ENCODE data around the gene GPC5.

The GPC5 gene

GRCh38 chr13:91690944-91691343, 292.5 kb downstream of the GPC5 start:
- H3K9me3 ChIP-seq (ENCODE audit: low read length): no peaks in the 10 kb centered on the region
- H4K20me1 ChIP-seq (ENCODE audit: insufficient read depth, low read length): no peaks in the 10 kb centered on the region
- no peak overlapping the region for H2AFZ ChIP-seq (ENCODE audit: low read length)
- H3K36me3 ChIP-seq (ENCODE audit: insufficient read depth, low read length): no peaks in the 10 kb centered on the region
- no peak overlapping the region for H3K4me3 ChIP-seq (ENCODE audit: low read depth, low read length, poor library complexity, severe bottlenecking)
- H3K27me3 ChIP-seq (ENCODE audit: insufficient read depth, low read length): no peaks in the 10 kb centered on the region
- H3K4me1 ChIP-seq (ENCODE audit: insufficient read depth, low read length, severe bottlenecking): no peaks in the 10 kb centered on the region
- H3K9me2 ChIP-seq (ENCODE audit: low read depth, low read length): no peaks in the 10 kb centered on the region
- no peak overlapping the region for H3K9ac ChIP-seq (ENCODE audit: low read length)
- no peaks in the 10 kb centered on the region for H3F3A ChIP-seq (ENCODE audit: insufficient read depth, low read length)
- no peaks in the 10 kb centered on the region for H3K79me2 ChIP-seq (ENCODE audit: insufficient read depth, low read length)
- H3K27ac ChIP-seq (ENCODE audit: low read depth, low read length, poor library complexity, severe bottlenecking): no peak overlapping the region
- TF ChIP-seq CTCF (IDR thresholded peaks at IDR 0.05; ENCODE audit: low read length): no peak
- TF ChIP-seq EZH2 (IDR thresholded peaks at IDR 0.05; ENCODE audit: borderline replicate concordance, low read length): no peak
- H3K4me2 ChIP-seq (ENCODE audit: low read length): no peak overlapping the region

GRCh38 chr13:91693466-91693865, 295.0 kb downstream of the GPC5 start:
- Histone ChIP-seq H3K36me3 (ENCODE audit: insufficient read depth, low read length) (no peaks in the 10 kb centered on the region), H3K4me3 (ENCODE audit: low read depth, low read length, poor library complexity, severe bottlenecking) (no peak overlapping the region), H3K27me3 (ENCODE audit: insufficient read depth, low read length) (no peaks in the 10 kb centered on the region), H3F3A (ENCODE audit: insufficient read depth, low read length) (no peaks in the 10 kb centered on the region), H3K79me2 (ENCODE audit: insufficient read depth, low read length) (no peaks in the 10 kb centered on the region), H3K27ac (ENCODE audit: low read depth, low read length, poor library complexity, severe bottlenecking) (no peak overlapping the region), H3K9me3 (ENCODE audit: low read length) (no peaks in the 10 kb centered on the region), H3K4me2 (ENCODE audit: low read length) (no peak overlapping the region), H3K9me2 (ENCODE audit: low read depth, low read length) (no peaks in the 10 kb centered on the region), H3K4me1 (ENCODE audit: insufficient read depth, low read length, severe bottlenecking) (no peaks in the 10 kb centered on the region), H2AFZ (ENCODE audit: low read length) (no peak overlapping the region), H3K9ac (ENCODE audit: low read length) (no peak overlapping the region), H4K20me1 (ENCODE audit: insufficient read depth, low read length) (no peaks in the 10 kb centered on the region)
- TF ChIP-seq CTCF (IDR thresholded peaks at IDR 0.05; ENCODE audit: low read length): no peak
- no peak for TF ChIP-seq EZH2 (IDR thresholded peaks at IDR 0.05; ENCODE audit: borderline replicate concordance, low read length)

- TF ChIP-seq CTCF (IDR thresholded peaks at IDR 0.05; ENCODE audit: low read length) (no peak), EZH2 (IDR thresholded peaks at IDR 0.05; ENCODE audit: borderline replicate concordance, low read length) (no peak)
- H3K4me3 ChIP-seq (ENCODE audit: low read depth, low read length, poor library complexity, severe bottlenecking): no peak overlapping the region
- no peaks in the 10 kb centered on the region for H3K27me3 ChIP-seq (ENCODE audit: insufficient read depth, low read length)
- no peak overlapping the region for H3K9ac ChIP-seq (ENCODE audit: low read length)
- no peak overlapping the region for H3K27ac ChIP-seq (ENCODE audit: low read depth, low read length, poor library complexity, severe bottlenecking)
- no peaks in the 10 kb centered on the region for H3K4me1 ChIP-seq (ENCODE audit: insufficient read depth, low read length, severe bottlenecking)
- no peaks in the 10 kb centered on the region for H3K9me2 ChIP-seq (ENCODE audit: low read depth, low read length)
- H3K79me2 ChIP-seq (ENCODE audit: insufficient read depth, low read length): no peaks in the 10 kb centered on the region
- H3K4me2 ChIP-seq (ENCODE audit: low read length): no peak overlapping the region
- no peak overlapping the region for H2AFZ ChIP-seq (ENCODE audit: low read length)
- no peaks in the 10 kb centered on the region for H3F3A ChIP-seq (ENCODE audit: insufficient read depth, low read length)
- no peaks in the 10 kb centered on the region for H4K20me1 ChIP-seq (ENCODE audit: insufficient read depth, low read length)
- H3K36me3 ChIP-seq (ENCODE audit: insufficient read depth, low read length): no peaks in the 10 kb centered on the region
- no peaks in the 10 kb centered on the region for H3K9me3 ChIP-seq (ENCODE audit: low read length)
Observed at GRCh38 chr13:91698308-91698707, 299.9 kb downstream of the GPC5 start.

Data from OCI-LY1 (cell line).